ENCODE measurements around the gene FBRSL1.

Gene FBRSL1

DNA sequence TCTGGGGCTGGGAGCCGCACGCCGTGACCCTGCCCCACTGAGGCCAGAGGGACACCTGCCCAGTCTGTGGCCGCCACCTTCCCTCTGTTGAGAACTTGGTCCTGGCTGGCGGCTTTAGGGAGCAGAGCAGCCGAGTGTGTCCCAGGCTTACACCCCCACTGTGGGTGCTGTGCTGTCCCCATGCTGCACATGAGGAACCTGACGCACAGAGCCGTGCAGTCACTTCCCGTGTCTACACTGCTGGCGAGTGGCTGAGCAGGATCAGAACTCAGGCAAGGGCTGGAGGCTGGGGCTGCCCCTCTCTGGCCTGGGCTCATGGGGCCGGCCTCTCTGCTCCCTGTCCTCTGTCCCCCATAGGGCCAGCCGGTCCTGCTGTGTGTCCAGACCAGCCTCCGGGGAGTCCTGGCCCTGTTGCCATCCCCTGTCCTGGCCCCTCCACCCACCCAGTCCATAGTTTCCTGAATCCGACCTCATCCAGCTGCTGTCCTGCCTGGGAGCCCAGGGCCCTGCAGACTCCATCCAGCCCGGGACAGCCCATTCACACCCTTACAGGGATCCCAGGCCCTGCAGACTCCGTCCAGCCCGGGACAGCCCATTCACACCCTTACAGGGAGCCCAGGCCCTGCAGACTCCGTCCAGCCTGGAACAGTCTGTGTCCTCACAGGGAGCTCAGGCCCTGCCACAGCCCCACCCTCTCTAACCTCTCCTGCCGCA is 10.3 kb downstream of the FBRSL1 start:
- no peak for DNase-seq

GRCh38 chr12:132500856-132501180 is 10.9 kb downstream of the FBRSL1 start:
- DNase-seq: no peak

DNA sequence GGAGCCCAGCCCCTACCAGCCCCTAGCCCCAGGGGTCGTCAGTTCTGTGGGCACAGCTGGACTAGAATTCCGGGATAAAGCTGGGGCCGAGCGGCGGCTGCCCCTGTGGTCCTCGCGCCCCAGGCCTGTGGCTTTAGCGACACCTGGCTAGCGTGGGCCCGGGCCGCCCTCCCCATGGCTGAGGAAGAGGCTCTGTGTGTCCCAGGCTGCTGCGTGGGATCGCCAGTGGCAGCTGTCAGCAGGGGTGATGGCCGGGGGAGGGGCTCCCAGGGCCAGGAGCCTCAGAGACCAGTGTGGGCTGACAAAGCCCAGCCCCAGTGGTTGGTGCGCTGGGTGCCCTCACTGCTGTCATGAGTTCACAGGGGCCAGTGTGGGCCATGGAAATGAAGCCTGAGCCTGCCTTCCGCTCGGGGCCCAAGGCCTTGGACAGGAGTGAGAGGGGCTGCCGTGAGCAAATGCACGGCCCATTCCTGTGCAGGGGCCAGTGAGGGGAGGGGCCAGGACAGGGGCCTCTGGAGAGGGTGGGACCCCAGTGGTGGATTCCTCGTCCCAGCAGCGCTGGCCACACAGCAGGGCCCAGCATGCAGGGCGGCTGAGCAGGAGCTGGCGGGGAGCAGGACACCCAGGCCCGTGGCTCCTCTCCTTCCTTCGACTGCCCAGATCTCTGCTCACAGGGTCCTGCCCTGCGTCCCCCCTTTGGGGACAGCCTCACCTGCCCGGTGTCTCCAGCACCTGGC is 11.4 kb downstream of the FBRSL1 start:
- DNase-seq: no peak

GRCh38 chr12:132502149-132502881 is 12.4 kb downstream of the FBRSL1 start:
- no peak for DNase-seq

GRCh38 chr12:132502882-132503193 is 12.9 kb downstream of the FBRSL1 start:
- no peak for DNase-seq

DNA sequence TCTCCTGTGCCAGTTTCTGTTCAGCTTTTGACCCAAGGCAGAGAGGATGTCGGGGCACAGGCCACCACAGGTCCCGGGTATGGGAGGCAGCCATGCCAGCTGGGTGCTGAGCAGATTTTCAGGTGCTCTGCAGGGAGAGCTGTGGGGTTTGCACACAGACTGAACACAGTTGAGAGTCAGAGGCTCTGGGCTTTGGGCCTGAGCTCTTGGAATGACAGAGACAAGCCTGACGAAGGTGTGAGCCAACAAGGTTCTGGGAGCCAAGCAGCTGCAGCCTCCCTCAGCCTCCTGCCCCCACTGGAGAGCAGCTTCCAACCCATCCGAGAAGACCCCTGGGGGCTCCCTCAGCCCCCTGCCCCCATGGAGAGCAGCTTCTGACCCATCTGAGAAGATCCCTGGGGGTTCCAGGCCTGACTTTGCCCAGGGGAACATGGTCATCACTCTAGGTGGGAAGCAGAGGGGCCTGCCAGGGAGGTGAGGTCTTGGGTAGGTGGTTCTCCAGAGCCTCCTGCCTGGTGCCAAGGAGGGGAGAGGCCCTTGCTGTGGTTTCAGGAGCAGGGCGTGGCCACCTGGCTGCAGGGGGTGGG is 13.8 kb downstream of the FBRSL1 start:
- DNase-seq: no peak

DNA sequence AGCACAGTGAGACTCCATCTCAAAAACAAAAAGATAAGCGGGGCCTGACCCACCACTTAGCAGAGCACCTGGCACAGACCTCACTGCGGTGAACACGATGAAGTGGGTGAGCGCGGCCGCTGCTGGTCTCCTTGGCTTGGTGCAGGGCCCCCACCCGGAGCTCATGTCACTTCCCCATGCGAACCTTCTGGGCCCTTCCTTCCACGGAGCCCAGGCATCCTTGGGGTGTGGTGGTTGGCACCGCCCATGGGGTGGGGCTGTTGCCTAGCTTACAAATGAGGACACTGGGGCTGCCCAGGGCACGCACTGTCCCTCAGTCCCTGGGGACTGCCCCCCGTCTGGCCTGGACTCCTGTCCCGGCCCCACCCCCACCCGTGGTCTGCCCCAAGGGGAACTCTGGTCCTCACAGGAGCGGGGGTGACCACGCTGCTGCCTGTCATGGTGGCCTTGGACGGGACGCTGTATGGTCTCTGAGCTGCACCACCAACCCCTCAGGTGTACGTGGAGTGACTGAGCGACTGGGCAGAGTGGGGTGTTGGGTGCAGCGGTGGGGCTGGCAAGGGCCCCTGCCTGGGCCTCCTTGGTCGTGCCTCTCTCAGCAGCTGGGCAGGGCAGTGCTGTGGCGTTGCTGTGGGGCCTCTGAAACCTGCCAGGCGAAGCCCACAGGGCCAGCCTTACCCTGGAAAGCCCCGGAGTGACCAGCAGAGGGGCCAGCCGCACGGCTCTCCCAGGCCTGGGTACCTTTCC is 15.3 kb downstream of the FBRSL1 start:
- DNase-seq: no peak

DNA sequence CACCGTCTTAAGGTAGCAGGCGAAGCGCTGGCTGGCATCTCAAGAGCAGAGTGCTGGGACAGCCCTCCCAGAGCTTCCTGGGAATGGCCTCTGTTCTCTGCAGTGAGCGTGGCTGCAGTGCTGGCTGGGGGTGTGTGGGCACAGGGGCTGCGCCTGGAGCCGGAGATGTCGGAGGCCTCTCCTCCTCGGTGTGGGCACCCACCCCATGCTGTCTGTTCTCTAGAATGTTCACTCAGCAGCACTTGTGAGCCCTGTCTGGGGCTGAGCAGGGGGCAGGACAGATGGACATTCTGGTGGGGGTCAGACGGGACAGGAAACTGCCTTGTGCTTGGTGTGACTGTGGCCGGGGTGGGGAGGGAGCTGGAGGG is 15.9 kb downstream of the FBRSL1 start:
- no peak for DNase-seq

DNA sequence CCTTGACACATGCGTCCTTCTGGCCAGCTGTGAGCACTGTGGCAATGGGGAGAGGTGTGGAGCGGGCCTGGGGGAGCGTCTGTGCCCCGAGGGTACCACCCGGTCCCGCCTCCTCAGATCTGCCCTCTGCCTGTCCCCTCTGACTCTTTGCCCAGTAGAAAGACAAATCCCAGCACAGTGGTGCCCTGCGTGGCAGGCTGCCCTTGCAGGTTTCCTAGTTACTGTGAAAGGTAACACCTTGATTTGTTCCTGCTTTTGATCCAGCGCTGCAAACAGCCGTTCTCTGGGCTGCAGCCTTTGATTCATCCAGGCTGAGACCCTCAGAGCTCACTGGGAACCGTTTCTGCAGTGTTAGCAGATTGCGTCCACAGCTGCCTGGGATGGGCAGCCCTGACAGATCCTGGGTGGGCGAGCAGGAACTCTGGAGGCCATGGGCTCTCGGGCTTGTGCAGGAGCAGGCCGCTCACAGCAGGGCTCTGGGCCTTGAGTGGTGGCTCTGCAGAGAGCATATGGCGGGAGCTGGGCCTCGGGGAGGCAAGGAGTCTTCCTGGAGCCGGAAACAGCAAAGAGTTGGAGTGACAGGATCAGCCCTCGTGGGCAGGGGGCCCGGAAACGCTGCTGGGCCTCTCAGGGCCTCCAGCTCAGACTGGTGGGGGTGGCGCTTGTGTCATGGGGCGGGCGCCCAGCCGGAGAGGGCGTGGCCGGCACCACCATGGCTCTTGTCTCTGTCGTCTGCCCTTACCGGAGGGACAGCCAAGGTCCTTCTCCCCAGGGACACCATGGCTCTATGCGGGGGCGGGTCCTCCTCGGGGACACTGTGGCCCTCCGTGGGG is 16.6 kb downstream of the FBRSL1 start:
- peak; percentile 19 to 51 (median 39) for DNase-seq

GRCh38 chr12:132507161-132507538 is 17.2 kb downstream of the FBRSL1 start:
- DNase-seq: no peak

DNA sequence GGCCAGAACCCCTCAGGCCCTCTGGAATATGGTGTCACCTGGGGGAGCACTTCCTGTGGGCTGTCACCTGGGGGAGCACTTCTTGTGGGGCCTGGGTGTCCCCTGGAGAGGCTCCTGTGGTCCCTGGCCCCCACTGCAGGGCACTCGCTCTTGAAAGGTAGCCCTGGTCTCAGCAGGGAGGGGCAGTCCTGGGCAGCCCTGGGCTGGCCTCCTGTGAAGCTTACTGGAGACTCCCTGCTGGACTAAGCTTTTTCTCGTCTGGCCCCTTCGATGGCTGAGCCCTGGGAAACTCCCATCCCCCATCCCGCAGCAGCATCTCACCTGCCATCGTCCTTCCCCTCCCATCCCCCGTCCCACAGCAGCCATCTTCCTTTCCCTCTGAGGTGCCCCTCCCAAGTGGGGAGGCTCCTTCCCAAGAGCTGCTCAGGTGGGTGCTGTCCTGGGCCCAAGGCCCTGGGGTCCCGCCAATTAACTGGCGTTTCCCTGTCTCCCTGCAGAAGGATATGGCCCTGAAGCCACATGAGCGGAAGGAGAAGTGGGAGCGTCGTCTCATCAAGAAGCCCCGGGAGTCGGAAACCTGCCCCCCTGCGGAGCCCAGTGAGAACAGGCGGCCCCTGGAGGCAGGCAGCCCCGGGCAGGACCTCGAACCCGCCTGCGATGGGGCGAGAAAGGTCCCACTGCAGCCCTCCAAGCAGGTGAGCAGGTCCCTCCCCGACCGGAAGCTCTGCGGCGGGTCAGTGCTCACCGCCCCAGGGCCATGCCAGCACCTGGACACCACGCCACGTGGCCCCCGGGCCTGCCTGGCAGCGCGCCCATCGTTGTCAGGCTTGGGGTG is 17.9 kb downstream of the FBRSL1 start:
- DNase-seq: no peak

GRCh38 chr12:132508491-132508740 is 18.5 kb downstream of the FBRSL1 start:
- no peak for DNase-seq

DNA sequence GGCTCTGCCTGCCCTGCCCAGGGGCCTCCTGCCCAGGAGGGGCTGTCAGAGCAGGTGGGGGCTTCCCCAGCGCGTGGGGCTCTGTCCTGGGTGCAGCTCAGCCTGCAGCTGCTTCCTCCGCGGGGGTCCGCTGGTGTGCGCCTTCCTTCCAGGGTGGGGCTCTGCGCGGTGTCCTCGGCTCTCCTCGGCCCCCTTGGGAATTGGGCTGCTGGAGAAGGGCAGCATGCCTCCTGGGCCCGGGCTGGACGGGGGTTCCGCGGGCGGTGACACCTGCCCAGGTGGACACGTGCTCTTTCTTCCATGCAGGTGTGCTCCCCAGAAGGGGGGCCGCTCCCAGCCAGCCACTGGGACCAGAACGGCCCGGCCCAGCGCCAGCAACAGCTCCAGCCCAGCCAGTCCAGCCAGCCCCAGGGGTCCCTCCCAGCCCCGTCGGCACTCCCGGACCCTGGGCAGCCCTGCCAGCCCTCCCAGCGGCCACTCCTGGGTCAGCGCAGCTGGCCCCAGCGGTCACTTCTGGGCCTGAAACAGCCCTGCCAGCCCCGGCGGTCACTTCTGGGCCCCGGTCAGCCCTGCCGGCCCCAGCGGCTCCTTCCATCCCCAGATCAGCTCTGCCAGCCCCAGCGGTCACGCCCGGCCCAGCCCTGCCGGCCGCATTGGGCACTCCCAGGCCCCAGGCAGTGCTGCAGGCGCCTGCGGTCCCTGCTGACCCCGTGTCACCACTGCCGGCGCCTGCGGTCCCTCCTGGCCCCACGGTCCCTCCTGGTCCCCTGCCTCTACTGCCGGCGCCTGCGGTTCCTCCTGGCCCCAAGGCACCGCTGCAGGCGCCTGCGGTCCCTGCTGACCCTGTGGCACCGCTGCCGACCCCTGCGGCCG is 19.1 kb downstream of the FBRSL1 start:
- DNase-seq: no peak

GRCh38 chr12:132510111-132510724 is 20.3 kb downstream of the FBRSL1 start:
- DNase-seq: no peak

DNA sequence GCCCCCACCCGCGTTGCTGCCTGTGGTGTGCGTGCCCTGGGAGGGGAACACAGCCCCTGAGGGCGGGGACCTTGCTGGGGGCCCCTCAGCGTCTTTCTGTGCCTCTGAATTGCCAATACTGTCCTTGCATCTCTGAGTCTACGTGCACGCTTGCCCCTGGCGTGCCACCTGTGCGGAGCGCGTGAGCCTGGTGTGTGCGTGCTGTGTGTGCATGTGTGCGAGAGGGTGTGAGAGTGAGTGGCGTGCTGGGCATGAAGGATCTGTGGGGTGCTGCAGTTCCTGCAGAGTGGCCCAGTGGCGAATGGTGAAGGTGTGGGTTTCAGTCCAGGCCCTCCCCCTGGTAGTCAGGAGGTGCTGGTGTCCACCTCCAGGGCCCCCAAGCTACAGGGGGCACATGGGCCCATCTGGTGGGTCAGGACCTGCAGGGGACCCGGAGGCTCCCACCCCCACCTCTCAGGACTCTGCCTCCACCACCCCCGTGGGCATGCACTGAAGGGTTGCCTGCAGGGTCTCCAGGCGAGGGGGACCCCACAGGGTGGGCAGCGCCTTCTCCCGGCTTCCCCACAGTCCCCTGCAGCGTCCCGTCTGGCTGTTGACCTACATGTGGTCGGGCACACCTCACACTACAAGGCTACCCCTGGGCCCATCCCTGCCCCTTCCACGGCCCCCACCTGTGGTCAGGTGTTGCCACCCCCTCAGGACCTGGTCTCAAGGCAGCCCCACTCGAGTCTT is 21.0 kb downstream of the FBRSL1 start:
- DNase-seq: no peak

DNA sequence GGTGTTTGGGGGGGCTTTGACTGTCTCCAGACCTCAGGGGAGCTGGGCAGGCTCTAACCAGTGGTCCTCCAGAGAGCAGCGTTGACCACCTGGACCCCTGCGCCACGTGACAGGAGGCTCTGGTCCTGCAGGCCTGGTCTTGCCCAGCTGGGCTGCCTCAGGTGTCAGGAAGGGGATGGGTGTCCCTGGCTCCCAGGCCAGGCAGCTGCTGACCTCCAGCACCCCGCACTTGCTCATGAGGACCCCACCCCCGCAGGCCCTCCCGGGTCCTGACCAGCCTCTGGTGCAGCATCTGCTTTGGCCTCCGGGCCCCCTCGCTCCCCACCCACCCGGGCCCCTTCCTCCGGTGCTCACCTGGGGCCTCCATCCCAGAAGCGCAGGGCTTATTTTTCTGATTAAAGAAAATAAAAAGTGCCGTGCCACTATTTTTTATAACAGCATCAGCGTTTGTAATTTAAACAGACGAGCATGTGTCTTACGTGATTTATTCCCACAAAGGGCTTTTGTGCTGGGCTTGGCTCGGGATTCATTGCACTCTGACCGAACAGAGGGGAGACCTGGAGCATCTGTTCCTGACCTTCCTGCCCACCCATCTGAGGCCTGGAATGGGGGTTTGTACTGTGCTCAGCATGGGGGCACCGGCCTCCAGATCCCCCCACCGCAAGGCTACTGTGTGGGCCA is 21.7 kb downstream of the FBRSL1 start:
- no peak for DNase-seq

DNA sequence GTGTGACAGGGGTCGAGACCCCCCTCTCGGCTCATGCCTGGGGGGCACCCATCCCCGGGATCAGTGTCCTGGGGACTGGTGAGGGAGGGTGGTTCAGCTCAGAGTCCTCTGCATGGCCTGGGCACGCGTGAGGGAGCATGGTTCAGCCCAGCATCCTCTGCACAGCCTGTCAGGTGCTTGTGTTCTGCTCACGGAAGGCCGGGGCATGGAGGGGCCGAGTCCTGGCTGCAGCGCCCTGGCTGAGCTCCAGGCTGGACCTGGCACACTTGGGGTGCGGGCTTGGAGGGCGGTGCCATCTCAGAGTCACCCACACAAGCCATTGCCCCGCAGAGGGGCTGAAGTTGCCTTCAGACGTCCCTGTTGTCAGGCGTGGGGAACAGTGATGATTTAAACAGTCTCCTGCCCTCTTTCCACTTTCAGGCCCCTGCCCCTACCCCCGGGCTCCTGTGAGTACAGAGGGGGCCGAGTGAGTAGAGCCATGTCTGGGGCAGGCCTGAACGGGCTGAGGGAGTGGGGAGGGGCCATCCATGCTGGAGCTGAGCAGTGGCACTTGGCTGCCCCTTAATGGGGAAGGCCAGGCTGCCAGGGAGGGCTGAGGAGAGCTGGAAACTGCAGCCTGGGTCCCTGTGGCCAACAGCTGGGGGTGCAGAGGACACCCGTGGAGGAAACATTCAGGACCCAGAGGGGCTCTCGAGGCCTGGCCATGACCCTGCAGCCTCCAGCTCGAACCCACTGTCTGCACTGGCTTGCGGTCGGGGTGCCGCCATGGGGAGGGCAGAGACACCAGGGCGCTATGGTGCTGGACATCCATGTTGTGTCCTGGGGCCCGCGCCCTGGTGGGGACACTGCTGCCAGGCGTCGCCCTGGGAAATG is 22.5 kb downstream of the FBRSL1 start:
- DNase-seq: no peak

DNA sequence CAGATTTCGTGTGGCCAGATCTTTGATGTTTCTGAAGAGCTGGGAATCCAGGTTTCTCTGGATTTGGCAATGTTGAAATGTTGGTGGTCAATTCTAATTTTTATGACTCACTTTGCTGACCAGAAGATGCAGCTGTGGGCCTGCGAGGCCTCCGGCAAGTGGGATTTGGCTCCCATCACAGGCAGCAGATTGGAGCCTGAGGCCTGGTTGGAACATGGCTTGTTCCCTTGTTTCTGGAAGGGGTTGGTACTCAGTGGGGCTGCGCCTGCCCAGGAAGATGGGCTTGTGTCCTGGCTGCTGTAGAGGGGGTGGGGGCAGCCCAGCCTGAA is 23.1 kb downstream of the FBRSL1 start:
- DNase-seq: no peak
